ENCODE data around the gene TNP1. TPM values are rescaled to one million over a fixed set of nuclear protein-coding genes. Genes with fewer than 3 reads are reported as not detected.

The TNP1 gene
- polyA plus RNA-seq, 3 donors = not detected

DNA sequence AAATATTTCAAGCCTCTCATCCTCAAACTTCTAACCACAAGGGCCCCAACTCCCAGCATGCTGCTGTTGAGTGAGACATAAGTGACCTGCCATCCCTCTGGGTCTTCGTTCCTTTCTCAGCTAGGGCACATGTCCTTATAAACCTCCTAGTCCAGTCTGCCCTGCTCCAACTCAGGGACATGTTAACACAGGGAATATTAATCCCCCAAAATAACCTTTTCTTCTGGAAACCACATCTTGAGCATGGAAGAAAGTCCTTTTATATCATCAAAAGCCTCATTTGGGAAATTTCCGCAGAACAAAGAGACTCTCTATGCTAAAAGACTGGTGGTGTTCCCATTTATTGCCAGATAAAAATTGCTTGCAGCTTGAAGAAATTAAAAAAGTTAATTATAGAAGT lies 14.4 kb downstream of the TNP1 start:
- H3K36me3 Mint-ChIP-seq = no peaks in the 10 kb centered on the region
- intact Hi-C loops (cut with micrococcal nuclease) = no loop called here
- Histone ChIP-seq H2AFZ (ENCODE audit: insufficient read depth, low read depth, low read length, poor library complexity, severe bottlenecking) (no peak overlapping the region), H3K36me3 (replicated peaks in 1 of 2; ENCODE audit: control insufficient read depth in 1 of 2, insufficient read depth in 2 of 2, low read length in 2 of 2) (no peaks in the 10 kb centered on the region), H3K27ac (ENCODE audit: low read depth in 1 of 2, low read length in 2 of 2) (no peak overlapping the region), H3K9me3 (replicated peaks in 1 of 2; ENCODE audit: control insufficient read depth in 1 of 2, insufficient read depth in 1 of 2, low read length in 2 of 2) (no peaks in the 10 kb centered on the region), H3K4me2 (replicated peaks; ENCODE audit: extremely low read depth, low read length, poor library complexity, severe bottlenecking) (no peak overlapping the region), H3K4me1 (ENCODE audit: control insufficient read depth in 1 of 2, insufficient read depth in 2 of 2, low read length in 2 of 2) (no peaks in the 10 kb centered on the region), H4K20me1 (ENCODE audit: insufficient read depth, low read length) (no peaks in the 10 kb centered on the region), H3K4me3 (replicated peaks in 1 of 3; ENCODE audit: low read depth in 2 of 3, low read length in 3 of 3) (no peak overlapping the region), H3K9ac (ENCODE audit: insufficient read depth, low read length, poor library complexity, severe bottlenecking) (no peak overlapping the region), H3K79me2 (ENCODE audit: insufficient read depth, low read length) (no peaks in the 10 kb centered on the region), H3K27me3 (ENCODE audit: control insufficient read depth in 2 of 2, insufficient read depth in 2 of 2, low read length in 2 of 2) (no peaks in the 10 kb centered on the region)
- WGBS (ENCODE audit: insufficient coverage) = 100% methylated on average over 1 of the region's 2 CpGs
- no peak overlapping the region for H3K27ac Mint-ChIP-seq
- TF ChIP-seq, protein P1, sequence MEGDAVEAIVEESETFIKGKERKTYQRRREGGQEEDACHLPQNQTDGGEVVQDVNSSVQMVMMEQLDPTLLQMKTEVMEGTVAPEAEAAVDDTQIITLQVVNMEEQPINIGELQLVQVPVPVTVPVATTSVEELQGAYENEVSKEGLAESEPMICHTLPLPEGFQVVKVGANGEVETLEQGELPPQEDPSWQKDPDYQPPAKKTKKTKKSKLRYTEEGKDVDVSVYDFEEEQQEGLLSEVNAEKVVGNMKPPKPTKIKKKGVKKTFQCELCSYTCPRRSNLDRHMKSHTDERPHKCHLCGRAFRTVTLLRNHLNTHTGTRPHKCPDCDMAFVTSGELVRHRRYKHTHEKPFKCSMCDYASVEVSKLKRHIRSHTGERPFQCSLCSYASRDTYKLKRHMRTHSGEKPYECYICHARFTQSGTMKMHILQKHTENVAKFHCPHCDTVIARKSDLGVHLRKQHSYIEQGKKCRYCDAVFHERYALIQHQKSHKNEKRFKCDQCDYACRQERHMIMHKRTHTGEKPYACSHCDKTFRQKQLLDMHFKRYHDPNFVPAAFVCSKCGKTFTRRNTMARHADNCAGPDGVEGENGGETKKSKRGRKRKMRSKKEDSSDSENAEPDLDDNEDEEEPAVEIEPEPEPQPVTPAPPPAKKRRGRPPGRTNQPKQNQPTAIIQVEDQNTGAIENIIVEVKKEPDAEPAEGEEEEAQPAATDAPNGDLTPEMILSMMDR (IDR thresholded peaks at IDR 0.05) = no peak
- H3K4me3 Mint-ChIP-seq = no peak overlapping the region
- no peaks in the 10 kb centered on the region for H3K4me1 Mint-ChIP-seq
- H3K9me3 Mint-ChIP-seq = peaks cover 0 to 9% (median 0%) of the 10 kb centered on the region in 7 donors
- no peak for DNase-seq
- H3K27me3 Mint-ChIP-seq (ENCODE audit: low read depth in 3 of 3) = peaks cover 2 to 13% (median 5%) of the 10 kb centered on the region in 3 donors

DNA sequence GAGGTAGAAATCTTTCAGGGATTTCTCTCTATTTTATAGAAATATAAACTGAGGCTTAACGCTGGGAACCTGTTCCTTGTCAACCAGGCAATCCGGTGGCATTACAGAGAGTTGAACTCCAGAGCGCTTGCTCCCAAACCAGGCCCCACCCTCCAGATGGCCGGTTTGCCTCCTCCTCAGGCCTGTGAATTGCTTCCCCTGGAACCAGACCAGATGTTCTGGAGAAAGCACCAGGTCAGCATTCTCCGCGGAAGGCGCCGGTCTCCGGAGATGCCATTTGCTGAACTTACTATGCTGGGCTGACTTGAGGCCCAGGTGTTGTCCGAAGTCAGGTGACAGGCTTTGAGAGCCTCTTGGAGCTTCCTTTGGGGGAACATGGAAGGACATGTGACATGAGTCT lies 17.2 kb downstream of the TNP1 start:
- no peaks in the 10 kb centered on the region for H3K9me3 ChIP-seq (replicated peaks in 1 of 2; ENCODE audit: control insufficient read depth in 1 of 2, insufficient read depth in 1 of 2, low read length in 2 of 2)
- Mint-ChIP-seq H3K27ac (peak overlapping the region in 1 of 7 donors; percentile 12), H3K36me3 (no peaks in the 10 kb centered on the region), H3K27me3 (ENCODE audit: low read depth in 3 of 3) (peaks cover 2 to 10% (median 3%) of the 10 kb centered on the region in 3 donors), H3K4me1 (peaks cover 1% of the 10 kb centered on the region), H3K9me3 (peaks cover 0 to 6% (median 0%) of the 10 kb centered on the region in 7 donors), H3K4me3 (no peak overlapping the region)
- H3K4me1 ChIP-seq (ENCODE audit: control insufficient read depth in 1 of 2, insufficient read depth in 2 of 2, low read length in 2 of 2) = no peaks in the 10 kb centered on the region
- TF ChIP-seq, protein P1 (IDR thresholded peaks at IDR 0.05) = no peak
- no peak overlapping the region for H3K9ac ChIP-seq (ENCODE audit: insufficient read depth, low read length, poor library complexity, severe bottlenecking)
- H3K4me3 ChIP-seq (replicated peaks in 1 of 3; ENCODE audit: low read depth in 2 of 3, low read length in 3 of 3) = no peak overlapping the region
- no peaks in the 10 kb centered on the region for H4K20me1 ChIP-seq (ENCODE audit: insufficient read depth, low read length)
- intact Hi-C loops (cut with micrococcal nuclease) = no loop called here
- no peaks in the 10 kb centered on the region for H3K36me3 ChIP-seq (replicated peaks in 1 of 2; ENCODE audit: control insufficient read depth in 1 of 2, insufficient read depth in 2 of 2, low read length in 2 of 2)
- no peaks in the 10 kb centered on the region for H3K27me3 ChIP-seq (ENCODE audit: control insufficient read depth in 2 of 2, insufficient read depth in 2 of 2, low read length in 2 of 2)
- no peak overlapping the region for H2AFZ ChIP-seq (ENCODE audit: insufficient read depth, low read depth, low read length, poor library complexity, severe bottlenecking)
- whole genome bisulfite sequencing (ENCODE audit: insufficient coverage) = 97% methylated on average over 9 of the region's 10 CpGs
- no peaks in the 10 kb centered on the region for H3K79me2 ChIP-seq (ENCODE audit: insufficient read depth, low read length)
- no peak overlapping the region for H3K4me2 ChIP-seq (replicated peaks; ENCODE audit: extremely low read depth, low read length, poor library complexity, severe bottlenecking)
- no peak overlapping the region for H3K27ac ChIP-seq (ENCODE audit: low read depth in 1 of 2, low read length in 2 of 2)
- DNase-seq = no peak

Data from CD14-positive monocyte (primary cell).